A549 treated with GW870086 at 1 μM for 4 hours (cell line): Measurements from ENCODE around the gene CLNS1A. TPM values are rescaled to one million over a fixed set of nuclear protein-coding genes. Genes with fewer than 3 reads are reported as not detected.

Experiments used
- total RNA-seq: library from RNA; stranded (reverse); fragments of 200-300 nt; extraction: Qiagen RNA extraction; gene quantifications from 5 replicates; pipeline ENCODE4 v1.2.3, GENCODE V29; 2022; ENCODE audit warnings: low read depth

CLNS1A gene, protein sequence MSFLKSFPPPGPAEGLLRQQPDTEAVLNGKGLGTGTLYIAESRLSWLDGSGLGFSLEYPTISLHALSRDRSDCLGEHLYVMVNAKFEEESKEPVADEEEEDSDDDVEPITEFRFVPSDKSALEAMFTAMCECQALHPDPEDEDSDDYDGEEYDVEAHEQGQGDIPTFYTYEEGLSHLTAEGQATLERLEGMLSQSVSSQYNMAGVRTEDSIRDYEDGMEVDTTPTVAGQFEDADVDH
- 144 to 169 TPM (median 147 TPM) in 5 replicates for total RNA-seq

DNA sequence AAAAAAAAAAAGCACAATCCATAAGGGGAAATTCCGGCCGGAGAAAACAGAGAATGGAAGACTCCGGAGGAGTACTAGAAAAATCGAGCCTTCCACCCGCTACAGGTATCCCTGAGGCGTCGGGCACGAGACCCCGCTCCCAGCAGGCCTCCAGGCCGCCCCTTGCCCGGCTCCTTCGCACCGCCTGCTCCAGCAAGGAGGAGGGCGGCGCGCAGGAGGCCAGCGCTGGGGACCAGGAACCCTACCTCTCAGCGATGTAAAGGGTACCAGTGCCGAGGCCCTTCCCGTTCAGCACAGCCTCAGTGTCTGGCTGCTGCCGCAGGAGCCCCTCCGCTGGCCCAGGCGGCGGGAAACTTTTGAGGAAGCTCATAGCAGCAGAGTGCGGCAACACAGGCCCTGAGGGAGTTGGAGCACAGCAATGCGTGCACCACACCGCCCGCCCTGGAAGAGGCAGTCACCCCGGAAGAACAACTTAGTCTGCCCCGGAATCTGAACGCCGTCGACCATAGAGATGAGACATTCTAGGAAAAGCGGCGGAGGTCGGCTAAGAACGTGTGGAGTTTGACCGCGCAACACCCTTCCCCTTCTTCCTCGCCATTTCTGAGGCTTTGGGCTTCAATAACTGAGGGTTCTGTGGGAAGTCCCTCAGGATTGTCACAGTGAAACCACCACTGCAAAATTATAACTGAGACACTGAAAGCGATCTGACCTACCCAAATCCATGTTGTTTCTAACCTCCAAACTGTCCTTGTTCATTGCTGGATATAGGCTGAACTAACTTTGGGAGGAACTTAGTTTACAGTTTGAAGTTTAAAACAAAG lies at the start of gene CLNS1A:
Gene CLNS1A (minus strand): TSS at position 450 of the 821 bp plus-strand sequence. CDS start 80 bp downstream, at position 370.

DNA sequence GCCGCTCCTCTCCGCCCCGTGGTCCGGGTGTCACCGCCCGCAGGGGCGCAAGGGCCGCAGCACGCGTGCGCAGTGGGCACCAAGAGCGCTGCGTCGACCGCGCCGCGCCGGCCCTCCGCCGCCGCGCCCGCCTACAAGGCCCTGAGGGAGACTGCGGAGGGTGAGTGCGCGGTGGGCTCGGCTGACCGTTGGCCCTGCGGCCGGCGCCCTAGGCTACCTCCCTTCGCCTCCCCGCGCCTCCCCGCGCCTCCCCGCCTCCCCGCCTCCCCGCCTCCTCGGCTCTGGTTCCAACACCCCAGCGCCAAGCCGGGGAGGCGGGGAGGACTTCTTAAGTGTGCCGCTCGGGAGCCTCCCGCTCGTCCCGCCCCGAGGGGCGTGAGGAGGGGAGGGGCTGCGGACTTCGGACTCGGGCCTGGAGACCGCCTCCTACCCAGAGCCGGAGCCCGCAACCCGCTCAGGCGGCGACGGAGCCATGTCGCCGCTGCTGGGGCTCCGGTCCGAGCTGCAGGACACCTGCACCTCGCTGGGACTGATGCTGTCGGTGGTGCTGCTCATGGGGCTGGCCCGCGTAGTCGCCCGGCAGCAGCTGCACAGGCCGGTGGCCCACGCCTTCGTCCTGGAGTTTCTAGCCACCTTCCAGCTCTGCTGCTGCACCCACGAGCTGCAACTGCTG lies 47.9 kb downstream of the CLNS1A start, which contains the start of gene AQP11:
Gene AQP11 (plus strand): TSS at position 433 of the 673 bp plus-strand sequence. CDS start 40 bp downstream, at position 473.

Other genes starting within 250 kb of the CLNS1A start
- 19.7 to 24.1 TPM (median 22.6 TPM) in 5 replicates for gene PAK1, start 163.7 kb downstream of the CLNS1A start, total RNA-seq
- 1.2 to 2.2 TPM (median 1.9 TPM) in 5 replicates for gene AQP11, start 47.8 kb downstream of the CLNS1A start, total RNA-seq
- 12.0 to 18.3 TPM (median 15.4 TPM) in 5 replicates for gene RSF1, start 182.9 kb upstream of the CLNS1A start, total RNA-seq
- gene AAMDC, start 183.3 kb upstream of the CLNS1A start, total RNA-seq: 24.4 to 31.0 TPM (median 26.5 TPM) in 5 replicates